WERI-Rb-1 (cell line): ENCODE data around the gene GATA5.

Experiments used
- DNase-seq: peaks from one replicate; pipeline ENCODE4 v3.0.0-alpha.2; 2020
- H3K27ac ChIP-seq: fragments of 250-450 bp; sonication (Bioruptor Pico); 2 replicates; pipeline ENCODE4 v1.5.1; 2020; ENCODE audit warnings: mild to moderate bottlenecking, moderate library complexity
- H3K27me3 ChIP-seq: fragments of 250-450 bp; sonication (Bioruptor Pico); 2 replicates; pipeline ENCODE4 v1.5.1; 2021; ENCODE audit warnings: mild to moderate bottlenecking, low read depth, moderate library complexity; ENCODE audit not compliant: insufficient read depth, severe bottlenecking
- H3K36me3 ChIP-seq: fragments of 250-450 bp; sonication (Bioruptor Pico); 2 replicates; pipeline ENCODE4 v1.5.1; 2020; ENCODE audit warnings: mild to moderate bottlenecking, moderate library complexity
- H3K4me3 ChIP-seq: 2 replicates; pipeline ENCODE4 v1.5.1; 2011; ENCODE audit warnings: low read depth, mild to moderate bottlenecking, control low read depth, low read length
- H3K9me3 ChIP-seq: fragments of 250-450 bp; sonication (Bioruptor Pico); 2 replicates; pipeline ENCODE4 v1.5.1; 2021; ENCODE audit warnings: mild to moderate bottlenecking, moderate library complexity; ENCODE audit not compliant: severe bottlenecking
- TF ChIP-seq, protein P1 (sequence below): IDR thresholded peaks from 2 replicates; pipeline ENCODE4 v1.5.1; 2011; ENCODE audit warnings: low read depth, mild to moderate bottlenecking, control low read depth, inconsistent platforms, low read length

The GATA5 gene

DNA sequence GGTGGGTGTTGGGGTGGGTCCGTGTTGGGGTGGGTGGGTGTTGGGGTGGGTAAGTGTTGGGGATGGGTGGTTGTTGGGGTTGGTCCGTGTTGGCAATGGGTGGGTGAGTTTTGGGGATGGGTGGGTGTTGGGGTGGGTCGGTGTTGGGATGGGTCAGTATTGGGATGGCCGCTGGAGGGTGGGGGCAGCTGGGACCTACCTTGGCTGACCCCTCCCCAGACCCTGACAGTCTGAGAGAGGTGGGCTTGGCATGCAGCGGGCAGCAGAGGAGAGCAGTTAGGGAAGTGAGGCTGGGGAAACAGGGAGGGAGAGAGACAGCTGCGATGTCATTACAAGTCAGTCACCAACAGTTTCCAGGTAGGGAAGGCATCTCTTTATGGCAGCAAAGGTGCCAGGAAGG, 23.1 kb upstream of the GATA5 start:
- Histone ChIP-seq H3K27ac (no peak overlapping the region), H3K9me3 (no peaks in the 10 kb centered on the region), H3K4me3 (no peak overlapping the region), H3K27me3 (no peaks in the 10 kb centered on the region), H3K36me3 (no peaks in the 10 kb centered on the region)
- TF ChIP-seq, protein P1, sequence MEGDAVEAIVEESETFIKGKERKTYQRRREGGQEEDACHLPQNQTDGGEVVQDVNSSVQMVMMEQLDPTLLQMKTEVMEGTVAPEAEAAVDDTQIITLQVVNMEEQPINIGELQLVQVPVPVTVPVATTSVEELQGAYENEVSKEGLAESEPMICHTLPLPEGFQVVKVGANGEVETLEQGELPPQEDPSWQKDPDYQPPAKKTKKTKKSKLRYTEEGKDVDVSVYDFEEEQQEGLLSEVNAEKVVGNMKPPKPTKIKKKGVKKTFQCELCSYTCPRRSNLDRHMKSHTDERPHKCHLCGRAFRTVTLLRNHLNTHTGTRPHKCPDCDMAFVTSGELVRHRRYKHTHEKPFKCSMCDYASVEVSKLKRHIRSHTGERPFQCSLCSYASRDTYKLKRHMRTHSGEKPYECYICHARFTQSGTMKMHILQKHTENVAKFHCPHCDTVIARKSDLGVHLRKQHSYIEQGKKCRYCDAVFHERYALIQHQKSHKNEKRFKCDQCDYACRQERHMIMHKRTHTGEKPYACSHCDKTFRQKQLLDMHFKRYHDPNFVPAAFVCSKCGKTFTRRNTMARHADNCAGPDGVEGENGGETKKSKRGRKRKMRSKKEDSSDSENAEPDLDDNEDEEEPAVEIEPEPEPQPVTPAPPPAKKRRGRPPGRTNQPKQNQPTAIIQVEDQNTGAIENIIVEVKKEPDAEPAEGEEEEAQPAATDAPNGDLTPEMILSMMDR, result no peak
- no peak for DNase-seq

DNA sequence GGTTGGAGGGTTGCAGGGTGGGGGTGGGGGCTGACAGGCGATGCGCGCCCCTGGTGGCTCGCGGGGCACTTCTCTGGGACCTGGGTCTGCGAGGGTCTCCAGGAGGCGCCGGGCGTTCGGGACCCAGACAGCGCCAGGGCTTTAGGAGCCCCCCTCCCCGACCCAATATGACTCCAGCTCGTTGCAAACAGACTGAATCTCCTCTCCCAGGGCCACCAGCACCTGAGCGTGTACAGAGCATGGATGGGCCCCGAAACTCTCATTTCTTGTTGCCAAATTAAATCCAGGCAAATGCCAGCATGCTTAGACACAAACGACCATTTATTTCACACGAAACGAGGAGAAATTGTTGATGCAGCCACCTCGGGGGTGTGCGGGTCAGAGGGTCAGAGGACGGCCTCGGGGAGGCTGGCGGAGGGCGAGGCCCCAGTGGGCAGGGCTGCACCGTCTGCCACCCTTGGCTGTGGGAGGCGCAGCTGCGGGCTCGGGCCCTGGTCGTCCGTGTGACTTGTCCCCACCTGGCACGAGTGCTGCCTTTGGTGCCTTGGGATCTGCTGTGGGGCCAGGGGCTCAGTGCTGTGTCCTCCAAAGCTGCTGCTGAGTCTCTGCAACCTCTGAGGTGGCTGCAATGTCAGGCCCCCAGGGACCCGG, 20.9 kb upstream of the GATA5 start:
- peak; percentile 66 for DNase-seq
- peak overlapping the region; percentile 70 for H3K27ac ChIP-seq
- H3K4me3 ChIP-seq, result no peak overlapping the region
- no peaks in the 10 kb centered on the region for H3K27me3 ChIP-seq
- TF ChIP-seq, protein P1, result peak; percentile 70
- no peaks in the 10 kb centered on the region for H3K9me3 ChIP-seq
- no peaks in the 10 kb centered on the region for H3K36me3 ChIP-seq

DNA sequence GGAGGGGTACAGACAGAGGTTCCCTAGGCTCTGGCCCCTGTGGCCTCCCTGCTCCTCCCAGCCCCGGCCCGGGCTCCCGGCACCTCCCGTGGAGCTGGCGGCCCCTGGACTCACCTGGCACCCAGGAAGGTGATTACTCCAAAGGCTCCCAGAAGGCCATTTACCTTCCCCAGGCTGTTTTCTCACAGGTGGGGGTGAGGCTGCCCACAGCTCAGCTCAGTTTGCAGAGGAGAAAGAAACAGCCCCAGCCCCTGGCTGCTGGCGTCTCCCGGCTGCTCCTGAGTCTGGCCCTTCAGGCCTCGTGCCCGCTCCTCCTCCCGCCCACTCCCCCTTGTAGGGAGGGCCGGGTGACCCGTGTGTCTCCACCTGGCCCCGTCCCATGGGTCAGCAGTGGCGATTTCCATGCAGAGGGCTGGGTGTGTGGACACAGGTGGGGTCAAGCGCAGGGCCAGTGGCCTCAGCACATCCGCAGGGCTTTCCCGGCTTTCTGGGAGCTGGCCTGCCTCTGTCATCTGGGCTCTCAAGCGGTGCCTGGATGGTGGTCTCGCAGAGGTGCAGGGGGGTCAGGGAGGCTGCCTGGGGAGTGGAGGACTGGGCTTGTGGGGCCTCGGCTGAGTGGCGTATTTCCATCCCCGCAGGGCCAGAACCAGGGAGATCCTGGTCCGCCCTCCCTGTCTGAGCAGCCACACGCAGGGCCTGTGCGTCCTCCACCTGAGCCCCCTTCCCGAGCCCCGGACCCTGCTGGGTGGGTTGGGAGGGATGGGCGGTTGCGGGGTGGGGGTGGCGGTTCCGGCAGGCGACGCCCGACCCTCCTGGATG, 20.2 kb upstream of the GATA5 start:
- H3K27ac ChIP-seq, result peak overlapping the region; percentile 70
- H3K36me3 ChIP-seq, result no peaks in the 10 kb centered on the region
- H3K9me3 ChIP-seq, result no peaks in the 10 kb centered on the region
- no peak for DNase-seq
- TF ChIP-seq, protein P1, result no peak
- no peak overlapping the region for H3K4me3 ChIP-seq
- no peaks in the 10 kb centered on the region for H3K27me3 ChIP-seq

DNA sequence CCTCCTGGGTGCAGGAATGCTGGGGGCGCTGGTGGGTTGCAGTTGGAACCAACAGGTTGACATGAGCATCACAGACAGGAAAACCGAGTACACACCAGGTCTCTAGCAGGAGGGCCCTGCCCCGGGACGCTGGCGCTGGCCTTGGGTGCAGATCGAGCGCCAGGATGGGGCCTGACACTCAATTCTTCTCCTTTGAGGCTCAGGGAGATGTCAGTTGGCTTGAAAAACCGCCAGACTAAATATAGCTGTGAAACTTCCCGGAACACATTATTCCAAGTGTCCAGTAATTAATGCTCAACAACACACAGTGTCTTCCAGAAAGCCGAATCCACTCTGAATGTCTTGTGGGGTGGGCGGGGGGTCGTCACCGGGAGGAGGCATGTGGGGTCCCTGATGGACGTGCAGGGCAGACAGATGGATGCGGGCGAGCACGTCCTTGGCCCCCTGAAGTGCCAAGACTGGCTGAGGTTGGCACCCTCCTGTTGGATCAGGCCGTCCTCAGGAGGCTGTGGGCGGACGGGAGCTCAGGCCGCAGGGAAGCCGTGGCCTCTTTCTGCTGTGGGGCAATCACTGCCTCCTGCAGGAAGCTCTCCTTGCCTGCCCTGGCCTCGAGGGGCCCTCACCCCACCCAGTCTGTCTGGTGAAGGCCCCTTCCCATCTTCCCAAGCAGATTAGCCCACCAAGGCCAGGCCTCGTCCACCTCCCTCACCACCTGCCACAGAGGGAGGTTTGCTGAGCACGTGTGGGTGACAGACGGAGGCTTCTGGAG, 19.4 kb upstream of the GATA5 start:
- H3K27ac ChIP-seq, result peak overlapping the region; percentile 70
- TF ChIP-seq, protein P1, result no peak
- H3K4me3 ChIP-seq, result no peak overlapping the region
- DNase-seq, result peak; percentile 64
- no peaks in the 10 kb centered on the region for H3K36me3 ChIP-seq
- H3K9me3 ChIP-seq, result no peaks in the 10 kb centered on the region
- H3K27me3 ChIP-seq, result no peaks in the 10 kb centered on the region

DNA sequence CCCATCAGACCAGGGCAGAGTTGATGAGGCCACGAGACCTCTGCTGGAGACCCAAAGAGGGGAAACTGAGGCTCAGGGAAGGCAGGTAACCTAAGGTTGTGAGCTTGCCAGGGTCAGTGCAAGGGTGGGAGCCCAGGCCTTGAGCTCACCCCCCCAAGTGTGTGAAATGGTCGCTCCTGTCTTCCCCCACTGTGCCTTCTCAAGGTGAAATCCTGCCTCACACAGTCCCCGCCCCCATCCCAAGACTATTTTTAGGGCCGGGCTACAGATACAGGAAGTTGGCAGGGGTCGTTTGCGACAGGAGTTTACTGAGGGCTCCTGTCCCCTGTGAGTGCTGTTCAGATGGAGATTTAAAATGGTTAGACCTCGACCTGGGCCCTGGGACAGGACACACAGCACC, 18.7 kb upstream of the GATA5 start:
- Histone ChIP-seq H3K9me3 (no peaks in the 10 kb centered on the region), H3K4me3 (no peak overlapping the region), H3K36me3 (no peaks in the 10 kb centered on the region), H3K27ac (peak overlapping the region; percentile 70), H3K27me3 (no peaks in the 10 kb centered on the region)
- no peak for DNase-seq
- TF ChIP-seq, protein P1, result no peak
